Panc1 (cell line): Measurements from ENCODE around the gene BOD1L2. TPM values are rescaled to one million over a fixed set of nuclear protein-coding genes. Genes with fewer than 3 reads are reported as not detected.

Experiments
- ATAC-seq: fragments of 200-7000 bp; cut with Tn5 transposase; 2 replicates; pipeline ENCODE4 v1.9.1; 2020; ENCODE audit warnings: mild to moderate bottlenecking, moderate library complexity
- BruUV-seq: library from RNA; stranded (reverse); fragments of 400-500 nt; replicated peaks from 2 replicates; lab custom pipeline; 2021; lab: Mats Ljungman, UMichigan
- CTCF ChIA-PET: fragments of 300-600 bp; sonication (Branson Sonifier 250); formaldehyde crosslinking; loops from one replicate; lab custom pipeline; 2022; ENCODE audit warnings: antibody characterized with exemption; lab: Charles Lee
- POLR2A ChIA-PET: fragments of 300-600 bp; sonication (Branson Sonifier 250); formaldehyde crosslinking; loops from one replicate; lab custom pipeline; 2022; ENCODE audit warnings: antibody characterized with exemption; lab: Charles Lee
- DNase-seq: peaks from one replicate; pipeline ENCODE4 v3.0.0-alpha.2; 2010; ENCODE audit warnings: low read depth, low spot score
- H3K27ac ChIP-seq: 2 replicates; pipeline ENCODE4 v1.5.1; 2011; ENCODE audit warnings: mild to moderate bottlenecking, low read length, inconsistent platforms
- H3K27me3 ChIP-seq: fragments of 200-500 bp; sonication (Bioruptor generic); 2 replicates; pipeline ENCODE4 v1.6.0; 2014; ENCODE audit warnings: low read length, inconsistent platforms; ENCODE audit not compliant: control insufficient read depth, insufficient read depth
- H3K36me3 ChIP-seq: fragments of 200-500 bp; sonication (Bioruptor generic); 2 replicates; pipeline ENCODE4 v1.5.1; 2014; ENCODE audit warnings: inconsistent platforms, mild to moderate bottlenecking, low read length, moderate library complexity; ENCODE audit not compliant: control insufficient read depth, insufficient read depth
- H3K4me1 ChIP-seq: 2 replicates; pipeline ENCODE4 v1.5.1; 2011; ENCODE audit warnings: inconsistent platforms, mild to moderate bottlenecking, low read length, moderate library complexity; ENCODE audit not compliant: control insufficient read depth, insufficient read depth
- H3K4me3 ChIP-seq, 2 experiments: 2 replicates each; pipeline ENCODE4 v1.5.1; 2011 to 2012; ENCODE audit warnings: low read depth in 2 of 2, low read length in 2 of 2, mild to moderate bottlenecking in 2 of 2, inconsistent platforms in 1 of 2, moderate library complexity in 1 of 2
- H3K9me3 ChIP-seq: fragments of 200-500 bp; sonication (Bioruptor generic); 2 replicates; pipeline ENCODE4 v1.5.1; 2014; ENCODE audit warnings: low read depth, mild to moderate bottlenecking, inconsistent platforms, low read length, moderate library complexity; ENCODE audit not compliant: control insufficient read depth, insufficient read depth
- CTCF ChIP-seq: fragments of 450-650 bp; IDR thresholded peaks from 2 replicates; pipeline ENCODE4 v1.5.1; 2017; ENCODE audit warnings: mild to moderate bottlenecking
- POLR2AphosphoS5 ChIP-seq: IDR thresholded peaks from 2 replicates; pipeline ENCODE4 v1.6.1; 2012; ENCODE audit warnings: mild to moderate bottlenecking, low read depth, low read length, moderate library complexity
- REST ChIP-seq, 2 experiments: IDR thresholded peaks; 2 replicates each; pipeline ENCODE4 v1.6.1; 2011 to 2012; ENCODE audit warnings: low read depth in 2 of 2, control low read depth in 1 of 2, low read length in 1 of 2, mild to moderate bottlenecking in 1 of 2, moderate library complexity in 1 of 2; ENCODE audit not compliant: insufficient read depth in 1 of 2
- SIN3A ChIP-seq: IDR thresholded peaks from 2 replicates; pipeline ENCODE4 v1.6.1; 2012; ENCODE audit warnings: low read depth, mild to moderate bottlenecking, low read length, moderate library complexity, borderline replicate concordance; ENCODE audit not compliant: insufficient read depth
- TCF7L2 ChIP-seq: IDR thresholded peaks from 2 replicates; pipeline ENCODE4 v1.6.1; 2011; ENCODE audit warnings: mild to moderate bottlenecking, low read depth, low read length, inconsistent platforms
- in situ Hi-C: cut with HindIII; loops from 2 replicates; pipeline ENCODE4 v1.10.0; 2016; ENCODE audit warnings: low sequenced_read_pairs, low pct_unique_long_range_greater_than_20kb
- intact Hi-C: fragments of 100-400 bp; cut with micrococcal nuclease; formaldehyde crosslinking; loops from one replicate; pipeline ENCODE4 v1.10.0; 2022; ENCODE audit not compliant: unreplicated experiment
- total RNA-seq: library from RNA; stranded (reverse); gene quantifications from one replicate; pipeline ENCODE4 v1.2.1, GENCODE V29; 2021; ENCODE audit not compliant: unreplicated experiment

The BOD1L2 gene
- total RNA-seq, 1 experiment from 2014 or later: not detected

GRCh38 chr18:57149051-57149450, 2.2 kb downstream of the BOD1L2 start:
- TF ChIP-seq CTCF: no peak
- TF ChIP-seq REST (IDR thresholded peaks at IDR 0.05; ENCODE audit: insufficient read depth in 1 of 2, low read depth in 2 of 2, low read length in 1 of 2): no peak
- no peak for TF ChIP-seq TCF7L2
- in situ Hi-C loops (no loop called here), intact Hi-C loops (no loop called here)
- no TSS peak for BruUV-seq
- Histone ChIP-seq H3K4me1 (no peaks in the 10 kb centered on the region), H3K27me3 (no peaks in the 10 kb centered on the region), H3K36me3 (no peaks in the 10 kb centered on the region), H3K27ac (no peak overlapping the region), H3K9me3 (no peaks in the 10 kb centered on the region), H3K4me3 (no peak overlapping the region)
- CTCF ChIA-PET: no interaction called here
- POLR2A ChIA-PET: no interaction called here
- ATAC-seq (no peak), DNase-seq (no peak)

DNA sequence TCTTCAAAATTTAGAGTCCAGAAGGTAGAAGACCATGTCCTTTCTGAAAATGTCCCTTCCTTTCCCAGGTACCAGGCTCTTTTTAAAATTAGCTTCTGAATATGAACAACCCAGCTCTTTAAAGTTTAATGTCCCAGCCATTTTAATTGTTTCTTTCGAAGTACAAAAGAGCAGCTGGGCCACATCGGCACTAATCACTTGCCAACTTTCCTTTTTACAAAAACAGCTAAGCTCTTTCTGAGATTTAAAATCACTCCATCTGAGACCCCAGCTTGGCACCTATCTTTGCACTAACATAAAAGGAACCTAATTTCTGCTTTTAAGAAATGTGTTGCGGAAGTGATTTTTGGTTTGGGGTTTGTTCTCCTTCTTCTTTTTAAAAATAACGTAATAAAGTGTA, 2.6 kb downstream of the BOD1L2 start:
- no peak overlapping the region for H3K27ac ChIP-seq
- in situ Hi-C loops (no loop called here), intact Hi-C loops (no loop called here)
- ATAC-seq: no peak
- no peaks in the 10 kb centered on the region for H3K27me3 ChIP-seq
- DNase-seq: no peak
- ChIA-PET POLR2A (no interaction called here), CTCF (no interaction called here)
- no TSS peak for BruUV-seq
- H3K4me3 ChIP-seq: no peak overlapping the region
- H3K9me3 ChIP-seq: no peaks in the 10 kb centered on the region
- H3K4me1 ChIP-seq: no peaks in the 10 kb centered on the region
- TF ChIP-seq TCF7L2 (no peak), CTCF (no peak), REST (IDR thresholded peaks at IDR 0.05; ENCODE audit: insufficient read depth in 1 of 2, low read depth in 2 of 2, low read length in 1 of 2) (no peak), POLR2AphosphoS5 (no peak), SIN3A (no peak)
- no peaks in the 10 kb centered on the region for H3K36me3 ChIP-seq
